MCF 10A (cell line): ENCODE measurements around the gene TSPYL4. TPM values are rescaled to one million over a fixed set of nuclear protein-coding genes. Genes with fewer than 3 reads are reported as not detected.

Experiments used
- BruUV-seq: library from RNA; stranded (reverse); fragments of 400-500 nt; replicated peaks from 2 replicates; lab custom pipeline; 2021; lab: Mats Ljungman, UMichigan
- CTCF ChIA-PET: fragments of 300-600 bp; sonication (Branson Sonifier 250); formaldehyde crosslinking; extraction: SDS; loops from one replicate; lab custom pipeline; 2021; ENCODE audit warnings: antibody characterized with exemption, inconsistent platforms; lab: Yijun Ruan, JAX
- POLR2A ChIA-PET: fragments of 300-600, 350-650 bp; sonication (Branson Sonifier 250); formaldehyde crosslinking; extraction: SDS; loops from one replicate; lab custom pipeline; 2020; ENCODE audit warnings: antibody characterized with exemption, inconsistent platforms; lab: Yijun Ruan, JAX
- DNase-seq: peaks from one replicate; pipeline ENCODE4 v3.0.0-alpha.2; 2018; ENCODE audit not compliant: unreplicated experiment
- H3K27ac Mint-ChIP-seq: one replicate; pipeline ENCODE4 v1.8.0; 2022; ENCODE audit warnings: mild to moderate bottlenecking, low read depth, mixed read lengths; ENCODE audit not compliant: unreplicated experiment
- H3K27me3 Mint-ChIP-seq: one replicate; pipeline ENCODE4 v1.8.0; 2022; ENCODE audit warnings: mixed read lengths; ENCODE audit not compliant: insufficient read depth, unreplicated experiment
- H3K36me3 Mint-ChIP-seq: one replicate; pipeline ENCODE4 v1.8.0; 2022; ENCODE audit warnings: mild to moderate bottlenecking, moderate library complexity, mixed read lengths; ENCODE audit not compliant: insufficient read depth, unreplicated experiment
- H3K4me1 Mint-ChIP-seq: one replicate; pipeline ENCODE4 v1.8.0; 2022; ENCODE audit warnings: mixed read lengths; ENCODE audit not compliant: insufficient read depth, unreplicated experiment
- H3K4me3 Mint-ChIP-seq: one replicate; pipeline ENCODE4 v1.8.0; 2022; ENCODE audit warnings: mild to moderate bottlenecking, moderate library complexity, mixed read lengths; ENCODE audit not compliant: unreplicated experiment
- H3K9me3 Mint-ChIP-seq: one replicate; pipeline ENCODE4 v1.8.0; 2022; ENCODE audit warnings: mixed read lengths; ENCODE audit not compliant: unreplicated experiment
- intact Hi-C: fragments of 100-400 bp; cut with micrococcal nuclease; formaldehyde crosslinking; loops from 2 replicates; pipeline ENCODE4 v1.14.1; 2022
- total RNA-seq: library from RNA; stranded (reverse); gene quantifications from 2 replicates; pipeline ENCODE4 v1.2.3, GENCODE V29; 2022
- TF ChIP-seq, protein P1 (sequence below): fragments of 200-600 bp; IDR thresholded peaks from one replicate; pipeline ENCODE4 v1.8.0; 2022; ENCODE audit warnings: antibody characterized with exemption, mild to moderate bottlenecking; ENCODE audit not compliant: unreplicated experiment

Gene TSPYL4
- total RNA-seq, 1 experiment from 2014 or later = 9.1 TPM

DNA sequence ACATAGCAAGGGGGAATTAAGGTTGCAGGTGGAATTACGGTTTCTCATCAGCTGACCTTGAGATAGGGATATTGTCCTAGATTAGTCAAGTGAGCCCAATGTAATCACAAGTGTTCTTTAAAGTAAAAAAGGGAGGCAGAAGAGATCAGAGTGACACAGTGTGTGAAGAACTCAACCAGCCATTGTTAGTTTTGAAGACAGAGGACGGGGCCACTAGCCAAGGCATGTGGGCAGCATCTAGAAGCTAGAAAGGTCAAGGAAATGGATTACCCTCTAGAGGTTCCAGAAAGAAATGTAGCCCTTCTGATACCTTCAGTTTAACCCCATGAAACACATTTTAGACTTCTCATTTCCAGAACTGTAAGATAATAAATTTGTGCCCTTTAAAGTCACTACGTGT lies 44.4 kb upstream of the TSPYL4 start:
- CTCF ChIA-PET = interaction anchor here (1.0 to 1.4 kb wide), 2 partner anchors 64 to 263 kb away, joined by 3 to 5 read pairs; no protein-coding TSS in a partner anchor
- no peaks in the 10 kb centered on the region for H3K4me1 Mint-ChIP-seq
- POLR2A ChIA-PET = interaction anchor here (1.2 kb wide), 1 partner anchor 73 kb away, joined by 3 read pairs; no protein-coding TSS in a partner anchor
- intact Hi-C loops = no loop called here
- no TSS peak for BruUV-seq
- H3K27me3 Mint-ChIP-seq = no peaks in the 10 kb centered on the region
- no peak overlapping the region for H3K4me3 Mint-ChIP-seq
- H3K36me3 Mint-ChIP-seq = no peaks in the 10 kb centered on the region
- no peak overlapping the region for H3K27ac Mint-ChIP-seq
- TF ChIP-seq, protein P1, sequence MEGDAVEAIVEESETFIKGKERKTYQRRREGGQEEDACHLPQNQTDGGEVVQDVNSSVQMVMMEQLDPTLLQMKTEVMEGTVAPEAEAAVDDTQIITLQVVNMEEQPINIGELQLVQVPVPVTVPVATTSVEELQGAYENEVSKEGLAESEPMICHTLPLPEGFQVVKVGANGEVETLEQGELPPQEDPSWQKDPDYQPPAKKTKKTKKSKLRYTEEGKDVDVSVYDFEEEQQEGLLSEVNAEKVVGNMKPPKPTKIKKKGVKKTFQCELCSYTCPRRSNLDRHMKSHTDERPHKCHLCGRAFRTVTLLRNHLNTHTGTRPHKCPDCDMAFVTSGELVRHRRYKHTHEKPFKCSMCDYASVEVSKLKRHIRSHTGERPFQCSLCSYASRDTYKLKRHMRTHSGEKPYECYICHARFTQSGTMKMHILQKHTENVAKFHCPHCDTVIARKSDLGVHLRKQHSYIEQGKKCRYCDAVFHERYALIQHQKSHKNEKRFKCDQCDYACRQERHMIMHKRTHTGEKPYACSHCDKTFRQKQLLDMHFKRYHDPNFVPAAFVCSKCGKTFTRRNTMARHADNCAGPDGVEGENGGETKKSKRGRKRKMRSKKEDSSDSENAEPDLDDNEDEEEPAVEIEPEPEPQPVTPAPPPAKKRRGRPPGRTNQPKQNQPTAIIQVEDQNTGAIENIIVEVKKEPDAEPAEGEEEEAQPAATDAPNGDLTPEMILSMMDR = no peak
- no peaks in the 10 kb centered on the region for H3K9me3 Mint-ChIP-seq
- no peak for DNase-seq

DNA sequence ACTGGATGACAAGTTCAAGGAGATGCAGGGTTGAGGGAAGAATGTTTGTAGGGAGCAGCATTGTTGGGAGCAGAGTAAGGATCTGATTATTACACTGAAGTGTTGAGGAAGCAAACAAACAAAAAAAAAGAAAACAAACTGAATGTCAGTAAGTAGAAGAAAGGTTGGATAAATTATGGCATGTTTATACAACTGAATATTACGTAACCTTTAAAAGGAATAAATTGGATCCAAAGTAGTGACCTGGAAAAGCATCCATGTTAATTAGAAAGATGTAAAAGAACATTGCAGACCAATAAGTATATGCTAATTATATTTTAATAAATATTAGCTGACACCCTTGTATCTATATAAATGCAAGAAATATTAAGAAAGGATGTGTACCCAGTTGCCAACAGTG lies 38.7 kb upstream of the TSPYL4 start:
- Mint-ChIP-seq H3K27me3 (no peaks in the 10 kb centered on the region), H3K36me3 (no peaks in the 10 kb centered on the region), H3K4me1 (no peaks in the 10 kb centered on the region), H3K9me3 (no peaks in the 10 kb centered on the region), H3K27ac (no peak overlapping the region), H3K4me3 (no peak overlapping the region)
- TF ChIP-seq, protein P1 = no peak
- no TSS peak for BruUV-seq
- intact Hi-C loops = no loop called here
- DNase-seq = no peak
- CTCF ChIA-PET = interaction anchor here (0.6 to 3.2 kb wide), 8 partner anchors 10 to 268 kb away, joined by 3 to 20 read pairs (median 3); no protein-coding TSS in a partner anchor
- POLR2A ChIA-PET = interaction anchor here (0.8 to 2.6 kb wide), 4 partner anchors 12 to 94 kb away, joined by 3 to 16 read pairs (median 4); partner anchors contain the start of gene TSPYL1

DNA sequence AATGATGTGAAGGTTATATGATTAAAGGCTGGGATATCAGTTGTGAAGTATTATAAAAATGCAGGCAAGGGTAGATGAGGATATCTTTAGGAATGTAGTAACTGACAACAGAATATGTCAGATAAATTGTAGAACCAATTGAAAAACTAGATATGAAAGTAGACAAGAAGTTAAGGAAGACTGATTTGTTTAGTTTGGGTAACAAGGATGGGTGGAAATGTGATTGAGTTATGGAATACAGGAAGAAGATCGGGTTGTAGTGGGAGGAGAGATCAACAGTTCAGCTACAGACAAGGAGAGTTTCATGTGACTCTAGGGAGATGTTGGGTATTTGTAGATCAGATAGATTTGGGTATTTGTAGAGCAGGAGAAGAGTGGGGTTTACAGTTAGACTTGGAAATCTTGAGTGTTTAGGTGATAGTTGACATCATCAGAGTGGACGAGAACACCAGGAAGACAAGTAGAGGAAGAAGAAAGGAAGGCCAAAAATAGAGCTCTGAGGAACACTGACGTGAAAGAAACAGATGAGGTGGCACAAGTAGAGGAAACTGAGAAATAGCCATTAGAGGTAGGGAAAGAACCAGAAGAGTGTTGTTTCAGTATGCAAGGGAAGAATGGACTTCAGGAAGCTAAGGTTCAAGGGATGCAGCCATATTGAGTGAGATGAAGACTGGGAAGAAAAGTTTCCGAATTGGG lies 38.0 kb upstream of the TSPYL4 start:
- TF ChIP-seq, protein P1 = no peak
- ChIA-PET CTCF (interaction anchor here (0.6 to 3.2 kb wide), 9 partner anchors 11 to 269 kb away, joined by 3 to 20 read pairs (median 3); no protein-coding TSS in a partner anchor), POLR2A (interaction anchor here (0.6 to 2.6 kb wide), 5 partner anchors 12 to 178 kb away, joined by 3 to 16 read pairs (median 3); partner anchors contain the start of gene TSPYL1)
- intact Hi-C loops = no loop called here
- BruUV-seq = no TSS peak
- no peaks in the 10 kb centered on the region for H3K27me3 Mint-ChIP-seq
- H3K27ac Mint-ChIP-seq = no peak overlapping the region
- no peaks in the 10 kb centered on the region for H3K9me3 Mint-ChIP-seq
- no peak for DNase-seq
- H3K4me1 Mint-ChIP-seq = no peaks in the 10 kb centered on the region
- H3K4me3 Mint-ChIP-seq = no peak overlapping the region
- no peaks in the 10 kb centered on the region for H3K36me3 Mint-ChIP-seq

DNA sequence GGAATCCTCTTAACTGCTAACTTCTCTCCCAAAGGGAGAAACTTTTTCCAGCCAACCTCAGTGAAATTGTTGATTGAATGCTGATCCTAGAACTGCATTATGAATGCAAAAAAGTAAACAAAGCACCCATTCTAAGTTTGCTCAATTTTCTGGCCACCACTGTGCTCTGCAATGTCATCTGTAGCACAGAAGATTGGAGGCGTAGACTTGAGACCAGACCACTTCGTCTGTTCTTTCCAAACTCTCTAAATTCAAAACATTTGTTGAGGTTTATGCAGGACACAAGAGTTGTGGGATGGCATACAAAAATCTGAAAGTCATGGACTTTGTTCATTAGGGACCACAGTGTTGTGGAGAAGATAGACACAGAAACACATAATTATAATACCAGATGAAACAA lies 36.9 kb upstream of the TSPYL4 start:
- H3K9me3 Mint-ChIP-seq = no peaks in the 10 kb centered on the region
- CTCF ChIA-PET = interaction anchor here (0.6 to 4.3 kb wide), 5 partner anchors 37 to 270 kb away, joined by 3 to 29 read pairs (median 3); partner anchors contain the start of gene TSPYL4
- no peaks in the 10 kb centered on the region for H3K27me3 Mint-ChIP-seq
- H3K27ac Mint-ChIP-seq = no peak overlapping the region
- no peak for DNase-seq
- intact Hi-C loops = no loop called here
- BruUV-seq = no TSS peak
- POLR2A ChIA-PET = interaction anchor here (0.7 to 4.3 kb wide), 8 partner anchors 11 to 228 kb away, joined by 3 to 45 read pairs (median 4); partner anchors contain the start of genes DSE and TSPYL1
- TF ChIP-seq, protein P1 = no peak
- H3K36me3 Mint-ChIP-seq = no peaks in the 10 kb centered on the region
- no peaks in the 10 kb centered on the region for H3K4me1 Mint-ChIP-seq
- no peak overlapping the region for H3K4me3 Mint-ChIP-seq
